Liver (tissue), 9 donors: Measurements from ENCODE around the gene GPT2. TPM values are rescaled to one million over a fixed set of nuclear protein-coding genes. Genes with fewer than 3 reads are reported as not detected.

Experiments used
- DNase-seq: peaks from one replicate; pipeline ENCODE4 v3.0.0-alpha.2; 2017; ENCODE audit warnings: low spot score
- H3K27ac ChIP-seq, 2 donors: one replicate each; pipeline ENCODE4 v1.7.0; 2013; ENCODE audit warnings: inconsistent platforms in 2 of 2, low read length in 2 of 2, control low read depth in 1 of 2, low read depth in 1 of 2, mild to moderate bottlenecking in 1 of 2
- H3K27me3 ChIP-seq, 4 donors: one replicate each; pipeline versions ENCODE4 v1.6.1 to v1.7.0; 2013; ENCODE audit warnings: low read length in 3 of 4, inconsistent platforms in 1 of 4, mild to moderate bottlenecking in 1 of 4, moderate library complexity in 1 of 4; ENCODE audit not compliant: control insufficient read depth in 4 of 4, insufficient read depth in 4 of 4
- H3K36me3 ChIP-seq, 4 donors: one replicate each; pipeline versions ENCODE4 v1.6.1 to v1.7.0; 2013; ENCODE audit warnings: low read length in 3 of 4, mild to moderate bottlenecking in 3 of 4, low read depth in 1 of 4, moderate library complexity in 1 of 4; ENCODE audit not compliant: control insufficient read depth in 4 of 4, insufficient read depth in 3 of 4
- H3K4me1 ChIP-seq, 4 donors: one replicate each; pipeline versions ENCODE4 v1.6.1 to v1.7.0; 2013; ENCODE audit warnings: low read length in 3 of 4, mild to moderate bottlenecking in 3 of 4, moderate library complexity in 1 of 4; ENCODE audit not compliant: control insufficient read depth in 4 of 4, insufficient read depth in 4 of 4
- H3K4me3 ChIP-seq, 3 donors: one replicate each; pipeline versions ENCODE4 v1.6.1 to v1.7.0; 2013; ENCODE audit warnings: low read length in 3 of 3, control low read depth in 1 of 3, low read depth in 1 of 3, mild to moderate bottlenecking in 1 of 3
- H3K9ac ChIP-seq, 2 donors: one replicate each; pipeline ENCODE4 v1.7.0; 2013; ENCODE audit warnings: low read length in 2 of 2, mild to moderate bottlenecking in 2 of 2, moderate library complexity in 2 of 2, control low read depth in 1 of 2, low read depth in 1 of 2
- H3K9me3 ChIP-seq, 4 donors: one replicate each; pipeline versions ENCODE4 v1.6.1 to v1.7.0; 2013; ENCODE audit warnings: low read length in 3 of 4; ENCODE audit not compliant: control insufficient read depth in 4 of 4
- ATF3 ChIP-seq: IDR thresholded peaks from 2 replicates; pipeline ENCODE4 v1.6.1; 2016; ENCODE audit warnings: antibody characterized with exemption
- EGR1 ChIP-seq, 2 donors: IDR thresholded peaks; 2 replicates each; pipeline ENCODE4 v1.6.1; 2016 to 2018; ENCODE audit warnings: antibody characterized with exemption in 2 of 2, low read depth in 2 of 2
- FOXA1 ChIP-seq: IDR thresholded peaks from 2 replicates; pipeline ENCODE4 v1.6.1; 2016; ENCODE audit warnings: antibody characterized with exemption
- FOXA2 ChIP-seq: IDR thresholded peaks from 2 replicates; pipeline ENCODE4 v1.6.1; 2016; ENCODE audit warnings: antibody characterized with exemption
- GABPA ChIP-seq, 2 donors: IDR thresholded peaks in 1 of 2; conservative IDR thresholded peaks in 1 of 2; 2 replicates each; pipeline ENCODE4 v1.6.1; 2016; ENCODE audit warnings: antibody characterized with exemption in 2 of 2, mild to moderate bottlenecking in 1 of 2, moderate library complexity in 1 of 2
- HNF4G ChIP-seq: IDR thresholded peaks from 2 replicates; pipeline ENCODE4 v1.6.1; 2016; ENCODE audit warnings: antibody characterized with exemption
- JUND ChIP-seq, 2 donors: IDR thresholded peaks; 2 replicates each; pipeline ENCODE4 v1.6.1; 2016; ENCODE audit warnings: antibody characterized with exemption in 2 of 2
- NR2F2 ChIP-seq: IDR thresholded peaks from 2 replicates; pipeline ENCODE4 v1.6.1; 2016; ENCODE audit warnings: antibody characterized with exemption
- RAD21 ChIP-seq, 2 donors: IDR thresholded peaks; 2 replicates each; pipeline ENCODE4 v1.6.1; 2016; ENCODE audit warnings: antibody characterized with exemption in 2 of 2, mild to moderate bottlenecking in 2 of 2
- REST ChIP-seq: IDR thresholded peaks from 2 replicates; pipeline ENCODE4 v1.6.1; 2016; ENCODE audit warnings: antibody characterized with exemption, mild to moderate bottlenecking
- RXRA ChIP-seq, 2 donors: IDR thresholded peaks; 2 replicates each; pipeline ENCODE4 v1.6.1; 2017 to 2018; ENCODE audit warnings: antibody characterized with exemption in 2 of 2, mild to moderate bottlenecking in 1 of 2
- SP1 ChIP-seq: IDR thresholded peaks from 2 replicates; pipeline ENCODE4 v1.6.1; 2018; ENCODE audit warnings: antibody characterized with exemption, mild to moderate bottlenecking
- YY1 ChIP-seq: IDR thresholded peaks from 2 replicates; pipeline ENCODE4 v1.6.1; 2016; ENCODE audit warnings: antibody characterized with exemption, mild to moderate bottlenecking
- ZBTB33 ChIP-seq: IDR thresholded peaks from 2 replicates; pipeline ENCODE4 v1.6.1; 2016; ENCODE audit warnings: antibody characterized with exemption
- WGBS: extraction: QIAGEN DNeasy Blood & Tissue Kit; methylation state at CpG from one replicate; pipeline ENCODE4 v1.1.7; 2013; 5-methylcytosine and 5-hydroxymethylcytosine counted together
- polyA plus RNA-seq, 2 donors: library from polyadenylated mRNA; stranded (reverse) in 1 of 2; unstranded in 1 of 2; fragments of 200-250 nt in 1 of 2; fragments of >200 nt in 1 of 2; fragmentation: Nextera tagmentation in 1 of 2; extraction: Ambion mirVana in 1 of 2; gene quantifications; one replicate each; pipeline versions ENCODE4 v1.2.1 to v1.2.3, GENCODE V29; 2013 to 2015
- total RNA-seq, 2 donors: library from RNA; depleted of rRNA; stranded (reverse); fragments of >200 nt; gene quantifications; one replicate each; pipeline ENCODE4 v1.2.3, GENCODE V29; 2014
- TF ChIP-seq, protein P1 (sequence below): IDR thresholded peaks from 2 replicates; pipeline ENCODE4 v1.6.1; 2016; ENCODE audit warnings: antibody characterized with exemption
- donor health status: healthy.
- donor health status: healthy.
- donor health status: healthy.
- donor health status: healthy.
- donor health status: healthy.

The GPT2 gene
- total and polyA plus RNA-seq, 4 donors = 6.8 to 78.3 (median 47.0) TPM

DNA sequence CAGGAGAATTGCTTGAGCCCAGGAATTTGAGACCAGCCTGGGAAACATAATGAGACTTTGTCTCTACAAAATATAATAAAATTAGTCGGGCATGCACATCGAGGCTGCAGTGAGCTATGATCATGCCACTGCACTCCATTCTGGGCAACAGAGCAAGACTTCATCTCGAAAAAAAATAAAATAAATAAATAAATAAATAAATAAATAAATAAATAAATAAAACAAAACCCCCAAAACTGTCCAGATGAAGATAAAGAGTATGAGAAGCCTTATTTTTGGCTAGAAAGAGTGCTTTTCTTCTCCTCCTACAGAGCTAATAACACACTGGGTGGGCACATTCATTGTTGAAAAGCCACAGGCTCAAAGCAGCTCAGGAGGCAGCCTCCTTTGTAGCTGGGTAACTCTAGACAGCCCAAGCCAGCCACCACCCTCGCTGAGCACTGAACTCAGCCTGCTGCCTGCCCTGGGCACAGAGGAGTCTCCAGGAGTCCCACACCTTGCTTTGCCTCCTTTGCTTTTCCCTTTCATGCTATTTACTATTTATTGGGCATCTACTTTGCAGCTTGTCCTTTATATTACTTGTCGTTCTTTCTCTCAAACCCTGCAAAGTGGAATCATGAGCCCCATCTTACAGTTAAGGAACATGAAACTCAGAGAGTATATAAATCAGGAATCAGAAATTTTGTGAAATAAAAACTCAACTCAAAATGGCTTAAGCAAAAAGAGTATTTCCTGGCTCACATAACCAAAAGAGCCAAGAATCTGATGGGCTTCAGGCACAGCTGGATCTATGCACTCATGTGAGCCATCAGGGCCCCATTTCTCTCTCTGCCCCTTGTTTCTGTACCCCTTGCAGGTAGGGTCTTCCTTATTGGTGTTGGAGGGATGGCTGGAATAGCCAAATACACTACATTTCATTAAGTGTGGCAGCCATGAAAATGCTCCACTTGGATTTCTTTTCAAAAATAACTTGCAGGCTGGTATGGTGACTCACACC, 35.1 kb upstream of the GPT2 start:
- Histone ChIP-seq H3K4me3 (no peak overlapping the region), H3K27me3 (no peaks in the 10 kb centered on the region), H3K9me3 (no peaks in the 10 kb centered on the region), H3K9ac (no peak overlapping the region), H3K27ac (no peak overlapping the region), H3K36me3 (no peaks in the 10 kb centered on the region), H3K4me1 (peaks cover 0 to under 1% (median 0%) of the 10 kb centered on the region in 4 donors)
- WGBS = 86% methylated on average over 5 of the region's 5 CpGs
- TF ChIP-seq HNF4G = no peak
- no peak for TF ChIP-seq SP1
- TF ChIP-seq ZBTB33 = no peak
- no peak for TF ChIP-seq NR2F2
- no peak for TF ChIP-seq GABPA (IDR thresholded peaks at IDR 0.05 in 1 of 2, conservative IDR thresholded peaks at IDR 0.05 in 1 of 2)
- TF ChIP-seq, protein P1, sequence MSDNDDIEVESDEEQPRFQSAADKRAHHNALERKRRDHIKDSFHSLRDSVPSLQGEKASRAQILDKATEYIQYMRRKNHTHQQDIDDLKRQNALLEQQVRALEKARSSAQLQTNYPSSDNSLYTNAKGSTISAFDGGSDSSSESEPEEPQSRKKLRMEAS = no peak
- TF ChIP-seq RAD21 (IDR thresholded peaks at IDR 0.05) = no peak
- TF ChIP-seq ATF3 = no peak
- TF ChIP-seq RXRA (IDR thresholded peaks at IDR 0.05) = no peak
- TF ChIP-seq YY1 = no peak
- TF ChIP-seq JUND (IDR thresholded peaks at IDR 0.05) = no peak
- TF ChIP-seq FOXA2 = no peak
- TF ChIP-seq REST = no peak
- no peak for TF ChIP-seq EGR1 (IDR thresholded peaks at IDR 0.05; ENCODE audit: low read depth in 2 of 2)
- no peak for TF ChIP-seq FOXA1
- DNase-seq = no peak
